Measurements from ENCODE around the gene NFATC1. TPM values are rescaled to one million over a fixed set of nuclear protein-coding genes. Genes with fewer than 3 reads are reported as not detected.

The NFATC1 gene
- total RNA-seq, 1 donor from 2014 or later = 64.1 TPM

DNA sequence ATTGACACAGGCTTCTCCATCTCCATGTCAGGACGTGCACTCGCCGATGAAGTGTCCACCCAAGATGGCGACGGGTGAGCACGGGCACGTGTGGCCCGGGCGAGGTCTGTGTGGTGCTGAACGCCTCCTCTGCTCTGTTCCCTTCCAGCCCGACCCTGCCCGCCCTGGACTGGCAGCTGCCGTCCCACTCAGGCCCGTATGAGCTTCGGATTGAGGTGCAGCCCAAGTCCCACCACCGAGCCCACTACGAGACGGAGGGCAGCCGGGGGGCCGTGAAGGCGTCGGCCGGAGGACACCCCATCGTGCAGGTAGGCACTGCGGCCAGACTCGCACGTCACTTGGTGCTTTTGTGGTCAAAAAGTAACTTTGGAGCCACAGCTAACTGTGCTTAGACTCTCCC, 37.7 kb downstream of the NFATC1 start:
- DNase-seq (ENCODE audit: low spot score in 2 of 2) = no peak
- Histone ChIP-seq H3K27me3 (no peaks in the 10 kb centered on the region), H3K36me3 (peaks cover 20 to 35% of the 10 kb centered on the region in 2 donors), H3K9me3 (no peaks in the 10 kb centered on the region), H3K4me1 (no peaks in the 10 kb centered on the region), H3K4me3 (no peak overlapping the region), H3K27ac (no peak overlapping the region)
- TF ChIP-seq, protein P1, sequence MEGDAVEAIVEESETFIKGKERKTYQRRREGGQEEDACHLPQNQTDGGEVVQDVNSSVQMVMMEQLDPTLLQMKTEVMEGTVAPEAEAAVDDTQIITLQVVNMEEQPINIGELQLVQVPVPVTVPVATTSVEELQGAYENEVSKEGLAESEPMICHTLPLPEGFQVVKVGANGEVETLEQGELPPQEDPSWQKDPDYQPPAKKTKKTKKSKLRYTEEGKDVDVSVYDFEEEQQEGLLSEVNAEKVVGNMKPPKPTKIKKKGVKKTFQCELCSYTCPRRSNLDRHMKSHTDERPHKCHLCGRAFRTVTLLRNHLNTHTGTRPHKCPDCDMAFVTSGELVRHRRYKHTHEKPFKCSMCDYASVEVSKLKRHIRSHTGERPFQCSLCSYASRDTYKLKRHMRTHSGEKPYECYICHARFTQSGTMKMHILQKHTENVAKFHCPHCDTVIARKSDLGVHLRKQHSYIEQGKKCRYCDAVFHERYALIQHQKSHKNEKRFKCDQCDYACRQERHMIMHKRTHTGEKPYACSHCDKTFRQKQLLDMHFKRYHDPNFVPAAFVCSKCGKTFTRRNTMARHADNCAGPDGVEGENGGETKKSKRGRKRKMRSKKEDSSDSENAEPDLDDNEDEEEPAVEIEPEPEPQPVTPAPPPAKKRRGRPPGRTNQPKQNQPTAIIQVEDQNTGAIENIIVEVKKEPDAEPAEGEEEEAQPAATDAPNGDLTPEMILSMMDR (IDR thresholded peaks at IDR 0.05) = no peak
- intact Hi-C loops (cut with DNase I) = no loop called here

DNA sequence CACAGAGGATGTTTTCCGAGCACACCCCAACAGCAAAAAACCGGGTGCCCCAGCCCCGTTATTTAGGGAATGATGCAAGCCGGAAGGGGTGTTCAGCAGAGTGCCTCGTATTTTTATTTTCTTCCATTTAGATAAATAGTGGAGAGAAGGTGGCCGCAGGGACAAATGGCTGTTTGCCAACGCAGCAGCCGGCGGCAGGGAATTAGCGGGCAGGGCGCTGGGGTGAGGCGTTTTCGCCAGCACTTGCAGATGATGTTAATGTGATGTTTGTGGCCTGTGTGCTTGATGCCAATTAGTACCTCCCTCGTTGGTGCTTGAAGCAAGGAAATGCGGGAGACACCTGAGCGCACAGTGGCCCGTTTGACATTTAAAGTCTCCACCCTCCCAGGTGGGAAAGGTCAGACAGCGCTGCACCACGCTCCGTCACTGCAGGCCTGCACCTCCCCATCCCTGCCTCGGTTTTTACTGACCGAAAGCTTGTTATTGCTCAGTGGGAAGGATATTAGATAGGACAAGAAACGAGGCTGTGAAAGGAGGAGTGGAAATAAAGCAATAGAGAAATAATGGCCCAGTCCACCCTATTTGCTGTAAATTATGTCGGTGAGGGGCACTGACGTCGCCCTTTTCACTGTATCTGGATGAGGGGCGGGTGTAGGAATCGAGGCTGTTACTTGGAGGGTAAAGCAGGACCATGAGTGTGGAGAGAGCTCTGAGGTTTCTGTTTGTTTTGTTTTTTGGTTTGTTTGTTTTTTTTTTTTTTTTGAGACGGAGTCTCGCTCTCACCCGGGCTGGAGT, 39.1 kb downstream of the NFATC1 start:
- peaks cover 22 to 45% of the 10 kb centered on the region in 2 donors for H3K36me3 ChIP-seq
- H3K4me1 ChIP-seq = no peaks in the 10 kb centered on the region
- intact Hi-C loops (cut with DNase I) = no loop called here
- no peak overlapping the region for H3K4me3 ChIP-seq
- TF ChIP-seq, protein P1 (IDR thresholded peaks at IDR 0.05) = no peak
- no peak overlapping the region for H3K27ac ChIP-seq
- no peak for DNase-seq (ENCODE audit: low spot score in 2 of 2)
- H3K9me3 ChIP-seq = no peaks in the 10 kb centered on the region
- no peaks in the 10 kb centered on the region for H3K27me3 ChIP-seq

DNA sequence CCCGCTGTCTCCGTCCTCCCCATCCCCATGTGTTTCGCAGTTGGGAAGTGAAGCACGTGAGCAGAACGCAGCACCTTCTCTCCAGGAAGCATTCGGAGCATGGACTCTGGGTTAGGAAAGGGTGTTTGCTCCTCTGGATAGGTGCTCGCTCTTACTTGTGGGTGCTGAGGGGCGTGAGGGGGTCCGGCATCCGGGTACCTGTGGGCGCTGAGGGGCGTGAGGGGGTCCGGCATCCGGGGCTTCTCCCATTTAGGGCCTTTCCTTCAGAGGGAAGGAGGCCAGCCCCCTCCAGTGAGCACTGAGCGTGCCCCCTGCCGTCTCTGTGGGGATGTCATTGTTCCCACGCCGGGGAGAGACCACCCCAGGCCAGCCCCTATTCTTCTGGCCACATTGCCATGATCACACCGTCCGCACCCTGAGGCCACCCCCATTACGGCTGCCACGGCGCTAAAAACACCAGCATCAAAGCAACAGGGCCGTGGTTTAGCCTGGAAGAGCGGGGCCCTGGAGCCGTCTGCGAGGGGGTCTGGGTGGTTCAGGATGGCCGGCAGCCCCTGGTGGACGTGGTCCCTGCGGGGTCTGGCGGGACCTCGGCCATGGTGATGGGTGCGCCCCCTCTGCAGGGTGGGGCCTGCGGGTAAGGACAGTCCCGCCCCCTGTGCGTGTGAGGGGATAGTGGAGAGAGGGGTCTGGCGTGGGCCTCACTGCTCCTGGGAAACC, 41.0 kb downstream of the NFATC1 start:
- H3K27ac ChIP-seq = no peak overlapping the region
- peaks cover 22 to 45% of the 10 kb centered on the region in 2 donors for H3K36me3 ChIP-seq
- TF ChIP-seq, protein P1 (IDR thresholded peaks at IDR 0.05) = no peak
- no peaks in the 10 kb centered on the region for H3K27me3 ChIP-seq
- no peak for DNase-seq (ENCODE audit: low spot score in 2 of 2)
- H3K9me3 ChIP-seq = no peaks in the 10 kb centered on the region
- no peaks in the 10 kb centered on the region for H3K4me1 ChIP-seq
- intact Hi-C loops (cut with DNase I) = no loop called here
- H3K4me3 ChIP-seq = no peak overlapping the region

DNA sequence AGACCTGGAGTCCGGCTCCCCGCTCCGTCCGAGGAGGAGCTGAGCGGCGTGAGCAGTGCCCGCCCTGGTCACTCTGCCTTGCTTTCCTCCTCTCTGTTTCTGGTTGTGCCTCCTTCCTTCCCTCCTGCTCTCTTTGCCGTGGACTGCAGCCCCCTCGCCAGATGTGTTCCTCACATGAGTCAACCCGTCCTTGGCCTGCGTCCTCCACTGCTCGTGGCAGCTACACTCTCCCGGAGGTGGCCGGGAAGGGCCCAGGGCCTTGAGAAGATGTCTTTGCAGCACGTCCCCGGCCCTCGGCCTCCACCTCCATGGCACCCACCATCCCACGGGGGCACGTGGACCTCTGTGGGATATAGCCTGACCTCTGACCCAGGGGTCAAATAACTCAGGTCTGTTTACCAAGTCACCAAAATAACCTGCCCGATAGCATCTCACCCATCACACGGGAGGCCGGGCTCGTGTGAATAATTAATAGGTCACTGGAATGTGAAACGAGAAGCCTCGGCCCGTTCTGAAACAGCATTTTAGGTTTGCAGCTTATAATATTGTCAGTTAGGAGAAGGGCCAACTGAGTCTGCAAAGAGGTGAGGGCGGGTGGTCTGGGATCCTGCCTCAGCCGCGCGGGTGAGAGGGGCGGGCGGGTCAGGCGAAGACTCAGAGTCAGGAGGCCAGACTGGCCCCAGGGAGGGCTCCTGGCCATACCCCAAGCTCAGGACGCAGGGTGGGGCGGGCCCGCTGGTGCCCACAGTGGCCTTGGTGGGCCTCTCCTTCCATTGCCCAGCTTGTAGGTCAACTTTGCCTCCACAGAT, 42.6 kb downstream of the NFATC1 start:
- Histone ChIP-seq H3K9me3 (no peaks in the 10 kb centered on the region), H3K36me3 (peaks cover 26 to 41% of the 10 kb centered on the region in 2 donors), H3K27me3 (no peaks in the 10 kb centered on the region), H3K4me1 (no peaks in the 10 kb centered on the region), H3K27ac (no peak overlapping the region), H3K4me3 (no peak overlapping the region)
- intact Hi-C loops (cut with DNase I) = no loop called here
- TF ChIP-seq, protein P1 (IDR thresholded peaks at IDR 0.05) = no peak
- DNase-seq (ENCODE audit: low spot score in 2 of 2) = no peak

DNA sequence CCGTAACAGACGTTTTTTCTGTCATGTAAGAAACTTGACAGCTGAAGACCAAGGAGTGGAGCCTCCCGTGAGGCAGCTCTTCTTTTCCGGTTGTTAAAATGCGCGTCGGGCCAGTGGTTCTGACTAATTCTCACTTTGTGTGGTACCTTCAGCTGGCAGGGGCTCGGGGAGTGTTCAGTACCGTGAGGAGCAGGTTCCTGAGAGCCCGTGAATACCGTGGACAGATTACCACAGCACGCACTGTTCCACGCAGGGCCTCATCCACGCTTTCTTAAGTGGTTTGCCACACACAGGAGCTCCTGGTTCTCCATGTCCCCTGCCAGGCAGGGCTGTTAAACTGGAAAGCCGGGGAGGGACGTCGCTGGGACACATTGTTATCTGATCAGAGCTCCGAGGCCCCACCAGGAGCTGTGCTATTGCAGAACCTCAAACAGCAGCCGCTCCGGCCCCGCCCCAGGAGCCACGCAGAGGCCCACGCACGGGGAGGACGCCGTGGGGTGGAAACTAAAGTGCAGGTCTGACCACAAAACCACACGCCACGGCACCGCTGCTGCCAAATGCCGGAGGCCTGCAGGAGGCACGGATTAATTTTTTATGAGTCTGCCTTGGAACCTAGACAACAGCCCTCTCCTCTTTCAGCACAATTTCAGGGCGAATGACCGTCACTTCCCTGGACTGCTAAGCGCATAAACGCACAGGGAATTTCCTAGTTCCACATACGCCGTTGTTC, 43.3 kb downstream of the NFATC1 start:
- Histone ChIP-seq H3K27ac (no peak overlapping the region), H3K4me1 (no peaks in the 10 kb centered on the region), H3K27me3 (no peaks in the 10 kb centered on the region), H3K4me3 (no peak overlapping the region), H3K36me3 (peaks cover 18 to 34% of the 10 kb centered on the region in 2 donors), H3K9me3 (no peaks in the 10 kb centered on the region)
- intact Hi-C loops (cut with DNase I) = no loop called here
- DNase-seq (ENCODE audit: low spot score in 2 of 2) = no peak
- TF ChIP-seq, protein P1 (IDR thresholded peaks at IDR 0.05) = no peak

Measured in ascending aorta (tissue), 2 donors.